HL-60 (cell line): ENCODE data around the gene PCDHA13.

ENCODE experiments used
- DNase-seq, 2 experiments: peaks; one replicate each; pipeline ENCODE4 v3.0.0-alpha.2; 2010 to 2020; ENCODE audit warnings: low read depth in 1 of 2, low spot score in 1 of 2
- H3K27ac ChIP-seq: fragments of 250-450 bp; sonication (Bioruptor Pico); replicated peaks from 2 replicates; pipeline ENCODE4 v1.5.1; 2020; ENCODE audit warnings: mild to moderate bottlenecking, moderate library complexity
- H3K27me3 ChIP-seq: fragments of 250-450 bp; sonication (Bioruptor Pico); 2 replicates; pipeline ENCODE4 v1.5.1; 2021; ENCODE audit warnings: mild to moderate bottlenecking, moderate library complexity; ENCODE audit not compliant: insufficient read depth, poor library complexity, severe bottlenecking
- H3K4me3 ChIP-seq: replicated peaks from 2 replicates; pipeline ENCODE4 v1.5.1; 2011; ENCODE audit warnings: mild to moderate bottlenecking, control low read depth, low read length; ENCODE audit not compliant: insufficient read depth
- GABPA ChIP-seq: IDR thresholded peaks from 2 replicates; pipeline ENCODE4 v1.6.1; 2012; ENCODE audit warnings: low read depth
- POLR2AphosphoS5 ChIP-seq: IDR thresholded peaks from 2 replicates; pipeline ENCODE4 v1.6.1; 2012; ENCODE audit warnings: low read depth
- REST ChIP-seq: IDR thresholded peaks from 2 replicates; pipeline ENCODE4 v1.6.1; 2012; ENCODE audit warnings: low read depth; ENCODE audit not compliant: insufficient replicate concordance
- SPI1 ChIP-seq: IDR thresholded peaks from 2 replicates; pipeline ENCODE4 v1.6.1; 2012; ENCODE audit warnings: low read depth, mild to moderate bottlenecking, borderline replicate concordance
- TF ChIP-seq, protein P1 (sequence below): IDR thresholded peaks from one replicate; pipeline ENCODE4 v1.5.1; 2011; ENCODE audit warnings: low read length, control low read depth, inconsistent platforms; ENCODE audit not compliant: insufficient read depth

Gene PCDHA13

GRCh38 chr5:140925806-140926442, 44.0 kb downstream of the PCDHA13 start, which contains the start of gene PCDHAC1:
Gene PCDHAC1, plus strand, starts transcription at chr5:140926299. Its CDS starts 594 bp downstream, at chr5:140926893.
- TF ChIP-seq POLR2AphosphoS5: no peak
- no peak for TF ChIP-seq REST
- no peak for TF ChIP-seq SPI1
- TF ChIP-seq, protein P1, sequence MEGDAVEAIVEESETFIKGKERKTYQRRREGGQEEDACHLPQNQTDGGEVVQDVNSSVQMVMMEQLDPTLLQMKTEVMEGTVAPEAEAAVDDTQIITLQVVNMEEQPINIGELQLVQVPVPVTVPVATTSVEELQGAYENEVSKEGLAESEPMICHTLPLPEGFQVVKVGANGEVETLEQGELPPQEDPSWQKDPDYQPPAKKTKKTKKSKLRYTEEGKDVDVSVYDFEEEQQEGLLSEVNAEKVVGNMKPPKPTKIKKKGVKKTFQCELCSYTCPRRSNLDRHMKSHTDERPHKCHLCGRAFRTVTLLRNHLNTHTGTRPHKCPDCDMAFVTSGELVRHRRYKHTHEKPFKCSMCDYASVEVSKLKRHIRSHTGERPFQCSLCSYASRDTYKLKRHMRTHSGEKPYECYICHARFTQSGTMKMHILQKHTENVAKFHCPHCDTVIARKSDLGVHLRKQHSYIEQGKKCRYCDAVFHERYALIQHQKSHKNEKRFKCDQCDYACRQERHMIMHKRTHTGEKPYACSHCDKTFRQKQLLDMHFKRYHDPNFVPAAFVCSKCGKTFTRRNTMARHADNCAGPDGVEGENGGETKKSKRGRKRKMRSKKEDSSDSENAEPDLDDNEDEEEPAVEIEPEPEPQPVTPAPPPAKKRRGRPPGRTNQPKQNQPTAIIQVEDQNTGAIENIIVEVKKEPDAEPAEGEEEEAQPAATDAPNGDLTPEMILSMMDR: no peak
- no peak for TF ChIP-seq GABPA

GRCh38 chr5:140926443-140927227, 44.7 kb downstream of the PCDHA13 start:
- TF ChIP-seq, protein P1: no peak
- TF ChIP-seq GABPA: no peak
- TF ChIP-seq POLR2AphosphoS5: no peak
- TF ChIP-seq SPI1: no peak
- no peak for TF ChIP-seq REST
- DNase-seq: no peak
- Histone ChIP-seq H3K27ac (no peak overlapping the region), H3K4me3 (no peak overlapping the region), H3K27me3 (peaks cover 20% of the 10 kb centered on the region)

More at GRCh38 chr5:140925806-140926442, 44.0 kb downstream of the PCDHA13 start, which contains the start of gene PCDHAC1:
- no peak within 1 kb of the TSS for H3K27ac ChIP-seq
- H3K27me3 ChIP-seq: peaks cover 20% of the 10 kb centered on the region
- DNase-seq: no peak
- H3K4me3 ChIP-seq: no peak within 1 kb of the TSS

GRCh38 chr5:140927228-140927573, 45.3 kb downstream of the PCDHA13 start:
- Histone ChIP-seq H3K4me3 (no peak overlapping the region), H3K27ac (no peak overlapping the region), H3K27me3 (peaks cover 20% of the 10 kb centered on the region)
- DNase-seq: no peak
- TF ChIP-seq GABPA (no peak), REST (no peak), SPI1 (no peak), POLR2AphosphoS5 (no peak)
- TF ChIP-seq, protein P1: no peak
